Stimulated activated CD4-positive, alpha-beta T cell treated with anti-CD3 and anti-CD28 coated beads, Interleukin-1b, Interleukin-23, amount 100 ng/mL, for 24 hours (primary cell): ENCODE data around the gene AKAP7.

Experiments used
- DNase-seq, 4 experiments: peaks; one replicate each; pipeline ENCODE4 v3.0.0-alpha.2; 2020; ENCODE audit warnings: low read depth in 4 of 4, low spot score in 1 of 4

Gene AKAP7

DNA sequence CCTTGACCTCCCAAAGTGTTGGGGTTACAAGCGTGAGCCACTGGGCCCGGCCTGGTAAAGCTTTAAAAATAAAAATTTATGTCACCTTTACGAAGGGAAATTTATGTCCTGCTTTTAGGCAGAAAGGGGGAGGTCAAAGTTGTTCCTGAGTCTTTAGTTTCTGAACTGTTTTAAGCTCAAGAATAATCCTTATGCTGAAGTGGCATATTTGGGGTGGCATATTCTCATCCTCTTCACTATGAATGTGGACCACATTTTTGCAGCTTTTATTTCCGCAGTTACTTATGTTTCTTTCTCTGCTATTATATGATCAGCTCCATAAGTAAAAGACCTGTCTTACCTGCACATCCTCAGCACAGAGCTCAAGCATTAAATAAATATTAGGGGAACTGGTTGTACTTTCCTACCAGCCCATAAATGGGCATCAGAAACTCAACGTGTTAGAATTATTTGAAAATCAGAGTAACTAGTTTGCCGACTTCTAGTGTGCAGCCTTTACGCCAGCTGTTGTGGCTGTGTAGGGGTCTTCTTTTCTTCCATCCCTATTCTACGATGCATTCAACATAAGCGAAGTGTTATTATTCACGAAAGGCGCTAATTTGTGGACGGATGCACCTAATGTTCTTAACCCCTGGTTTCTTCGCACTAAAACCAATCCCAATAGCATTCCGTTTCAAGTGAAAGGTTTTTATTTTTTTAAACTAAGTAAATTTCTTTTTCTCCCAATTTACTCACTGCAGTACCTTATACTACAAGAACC is 867 bp upstream of the AKAP7 start:
- no peak for DNase-seq

DNA sequence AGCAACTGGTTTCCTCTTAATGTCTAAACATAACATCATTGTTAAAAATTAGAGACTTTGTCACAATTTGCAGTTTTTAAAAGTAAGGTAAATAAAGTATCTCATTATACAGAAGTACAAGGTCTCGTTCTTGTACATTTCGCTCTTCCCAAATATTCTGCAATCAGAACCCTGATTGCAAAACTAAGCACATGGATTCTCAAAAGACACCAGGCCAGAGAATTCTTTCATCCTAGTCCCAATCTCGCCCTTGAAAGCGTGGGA is 355 bp upstream of the AKAP7 start:
- DNase-seq = no peak

DNA sequence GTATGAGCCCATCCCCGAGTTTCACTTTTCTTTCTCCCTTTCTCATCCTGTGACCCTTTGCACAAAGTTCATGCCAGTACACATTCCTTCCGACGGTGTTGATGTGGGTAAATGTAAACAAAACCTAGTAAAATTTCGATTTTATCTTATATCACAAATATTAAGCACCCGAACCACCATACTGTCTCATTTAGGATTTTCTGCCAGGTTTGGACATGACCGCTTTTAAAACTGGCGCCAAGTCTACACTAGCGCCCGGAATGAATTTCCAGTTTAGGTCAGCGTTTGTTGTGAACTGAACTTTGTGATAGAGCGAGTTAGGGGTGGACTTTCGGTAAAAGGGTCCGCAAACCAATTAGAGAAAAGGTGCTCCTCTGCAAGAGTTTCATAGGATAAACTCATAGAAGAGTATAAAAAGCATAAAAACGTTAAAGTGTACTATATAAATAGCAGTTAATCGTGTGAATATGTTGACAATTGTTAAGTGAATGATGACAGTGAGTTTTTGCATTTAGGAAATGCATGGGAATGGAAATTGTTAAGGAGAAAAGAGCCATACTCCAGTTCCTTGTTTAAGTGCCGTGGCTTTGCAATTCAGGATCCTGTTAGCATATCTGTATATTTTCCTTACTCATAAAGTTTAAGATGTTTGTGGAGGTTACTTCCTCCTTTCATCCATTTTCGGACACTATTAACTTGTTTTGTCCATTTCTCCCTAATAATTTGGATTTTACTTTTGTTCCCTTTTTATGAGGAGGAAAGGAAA is 937 bp downstream of the AKAP7 start:
- DNase-seq = peak in 1 of 4 experiments; percentile 1

DNA sequence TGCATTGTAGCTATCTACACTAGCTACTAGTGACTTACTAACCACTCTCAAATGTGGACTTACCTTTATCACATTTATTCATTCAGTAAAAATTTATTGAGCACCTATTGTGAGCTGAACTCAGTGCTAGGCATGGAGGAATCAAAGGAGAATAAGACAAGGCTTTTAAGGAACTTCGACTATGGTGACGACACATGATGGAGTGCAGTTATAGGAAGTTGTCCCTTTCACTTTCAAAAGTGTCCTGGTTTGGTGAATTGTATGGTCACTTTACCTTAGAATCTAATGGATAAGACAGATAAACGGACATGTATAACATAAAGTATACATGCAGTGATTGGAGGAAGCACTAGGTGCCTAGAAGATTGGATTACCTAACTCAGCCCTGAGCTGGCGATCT is 4.3 kb downstream of the AKAP7 start:
- DNase-seq = no peak

DNA sequence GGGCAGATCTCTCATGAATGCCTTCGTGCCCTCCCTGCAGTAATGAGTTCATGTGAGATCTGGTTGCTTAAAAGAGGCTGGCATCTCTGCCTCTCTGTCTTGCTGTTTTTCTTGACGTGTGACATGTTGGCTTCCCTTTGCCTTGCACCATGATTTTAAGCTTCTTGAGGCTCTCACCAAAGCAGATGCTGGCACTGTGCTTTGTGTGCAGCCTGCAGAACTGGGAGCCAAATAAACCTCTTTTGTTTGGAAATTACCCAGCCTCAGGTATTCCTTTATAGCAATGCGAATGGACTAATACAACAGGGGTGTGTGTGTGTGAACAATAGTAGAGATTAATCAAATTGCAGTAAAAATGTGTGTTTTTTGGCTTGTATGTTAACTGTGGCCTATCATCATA is 8.1 kb downstream of the AKAP7 start:
- DNase-seq = no peak

DNA sequence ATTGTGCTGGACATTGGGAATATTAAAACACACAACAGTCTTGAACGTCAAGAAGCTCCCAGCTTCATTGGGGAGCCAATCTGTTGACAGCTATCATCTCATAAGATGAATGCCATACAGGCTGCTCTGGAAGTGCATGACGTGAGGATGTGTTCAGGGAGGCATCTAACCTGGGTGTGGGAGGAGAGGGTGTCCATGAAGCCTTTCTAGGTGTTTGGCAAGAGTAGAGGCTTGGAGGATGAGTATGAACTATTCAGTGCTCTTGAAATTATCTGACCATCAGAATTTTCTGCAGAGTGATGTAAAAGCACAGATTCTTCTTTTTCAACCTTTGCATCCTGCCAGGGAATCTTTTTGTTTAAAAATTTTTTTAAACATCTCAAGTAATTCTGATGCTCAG is 11.6 kb downstream of the AKAP7 start:
- no peak for DNase-seq

DNA sequence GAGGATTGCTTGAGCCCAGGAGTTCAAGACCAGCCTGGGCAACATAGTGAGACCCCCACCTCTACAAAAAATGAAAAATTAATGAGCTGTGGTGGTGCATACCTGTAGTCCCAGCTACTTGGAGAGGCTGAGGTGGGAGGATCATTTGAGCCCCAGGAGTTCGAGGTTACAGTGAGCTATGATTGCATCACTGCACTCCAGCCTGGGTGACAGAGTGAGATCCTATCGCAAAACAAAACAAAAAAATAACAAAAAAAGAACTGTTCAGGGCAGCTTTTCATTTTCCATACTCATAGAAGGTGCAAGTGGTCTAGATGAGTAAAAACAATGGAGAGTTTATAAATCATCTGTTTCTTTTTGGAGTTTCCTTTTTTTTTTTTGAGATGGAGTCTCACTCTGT is 21.1 kb downstream of the AKAP7 start:
- DNase-seq = no peak

DNA sequence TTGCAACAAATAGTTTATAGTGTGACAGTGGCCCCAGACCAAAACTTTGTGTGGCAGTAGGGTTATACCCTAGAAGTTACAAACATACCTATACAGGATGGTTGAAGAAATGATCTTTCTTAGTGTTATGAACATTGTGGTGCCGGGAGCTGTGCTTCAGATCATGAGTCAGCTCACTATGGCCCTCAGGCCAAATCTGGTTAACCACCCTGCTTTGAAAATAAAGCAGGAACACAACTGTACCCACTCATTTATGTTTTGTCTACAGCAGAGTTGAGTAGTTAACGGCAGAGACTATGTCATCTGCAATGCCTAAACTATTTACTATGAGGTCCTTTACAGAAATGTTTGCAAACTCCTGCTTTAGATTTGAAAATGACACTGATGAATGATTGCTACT is 24.3 kb downstream of the AKAP7 start:
- no peak for DNase-seq

DNA sequence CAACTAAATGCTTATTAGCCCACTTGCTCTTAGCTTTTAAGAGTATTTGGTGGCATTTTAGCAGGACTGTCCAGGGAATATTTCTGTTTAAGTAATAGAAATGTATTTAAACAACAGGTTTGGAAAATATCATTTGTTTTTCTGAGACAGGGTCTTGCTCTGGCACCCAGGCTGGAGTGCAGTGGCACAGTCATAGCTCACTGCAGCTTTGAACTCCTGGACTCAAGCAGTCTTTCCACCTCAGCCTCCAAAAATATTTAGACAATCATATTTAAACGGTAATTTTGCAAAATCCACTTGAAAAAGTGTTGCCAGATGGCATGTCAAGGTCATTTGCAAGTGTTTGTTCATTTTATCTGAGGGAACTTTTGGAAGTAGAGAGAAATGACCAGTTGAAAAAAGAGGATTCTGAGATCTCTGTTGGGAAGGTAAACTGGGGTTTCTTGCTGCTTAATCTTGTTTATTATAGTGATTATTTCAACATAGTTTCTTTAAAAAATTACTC is 25.0 kb downstream of the AKAP7 start:
- no peak for DNase-seq

DNA sequence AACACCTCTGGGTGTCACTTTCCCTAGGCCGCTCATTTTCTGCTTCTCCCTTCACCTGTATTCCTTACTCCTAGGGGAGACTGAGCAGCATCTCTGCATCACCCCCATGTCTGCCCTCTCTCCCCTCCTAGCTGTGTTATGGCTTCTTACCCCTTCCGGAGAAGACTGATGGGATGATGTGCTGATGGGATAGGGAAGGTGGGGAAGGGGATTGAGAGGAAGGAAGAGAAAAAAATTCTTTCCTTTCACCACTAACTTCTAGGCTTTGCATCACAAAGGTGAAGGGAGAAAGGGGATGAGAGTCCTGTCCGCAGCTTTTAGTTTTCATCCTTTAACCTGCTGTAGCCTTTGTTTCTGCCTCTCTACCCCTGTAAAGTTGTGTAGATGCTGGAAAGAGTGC is 26.7 kb downstream of the AKAP7 start:
- no peak for DNase-seq

DNA sequence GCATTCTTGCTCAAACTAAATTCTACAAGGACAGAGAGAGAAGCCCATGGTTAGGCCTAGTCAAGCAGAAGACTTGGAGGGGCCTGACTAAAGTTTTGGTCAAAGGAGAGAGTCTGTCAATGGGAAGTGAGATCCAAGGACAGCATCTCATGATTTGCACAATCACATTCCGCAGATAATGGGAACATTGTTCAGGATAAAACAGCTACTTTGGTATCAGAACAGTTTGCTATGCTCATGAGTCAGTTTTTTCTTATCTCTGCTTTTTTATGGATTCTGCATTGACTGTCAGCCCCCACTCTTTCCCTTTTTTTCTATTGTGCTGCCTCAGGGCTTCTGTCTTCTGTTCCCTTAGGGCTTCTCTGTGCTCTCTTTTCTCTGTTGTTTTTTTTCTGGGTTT is 28.6 kb downstream of the AKAP7 start:
- DNase-seq = no peak

DNA sequence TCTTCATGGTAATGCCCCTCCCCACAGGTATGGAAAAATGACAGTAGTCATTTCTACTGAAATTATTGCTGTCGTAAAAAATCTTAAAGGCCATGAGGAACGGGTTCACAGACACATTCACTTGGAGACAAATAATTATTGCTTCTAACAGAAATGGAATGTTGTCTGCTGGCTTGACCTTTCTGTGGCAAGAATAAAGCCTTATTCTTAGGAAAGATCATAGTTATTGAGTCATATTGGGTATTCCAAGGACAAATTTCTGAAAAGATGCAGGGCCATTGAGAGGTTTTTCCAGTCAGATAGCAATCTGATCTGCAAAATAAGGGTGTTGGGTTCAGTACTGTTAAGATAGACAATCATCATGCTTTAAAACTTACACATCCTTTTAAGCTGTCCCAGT is 29.2 kb downstream of the AKAP7 start:
- DNase-seq = no peak

DNA sequence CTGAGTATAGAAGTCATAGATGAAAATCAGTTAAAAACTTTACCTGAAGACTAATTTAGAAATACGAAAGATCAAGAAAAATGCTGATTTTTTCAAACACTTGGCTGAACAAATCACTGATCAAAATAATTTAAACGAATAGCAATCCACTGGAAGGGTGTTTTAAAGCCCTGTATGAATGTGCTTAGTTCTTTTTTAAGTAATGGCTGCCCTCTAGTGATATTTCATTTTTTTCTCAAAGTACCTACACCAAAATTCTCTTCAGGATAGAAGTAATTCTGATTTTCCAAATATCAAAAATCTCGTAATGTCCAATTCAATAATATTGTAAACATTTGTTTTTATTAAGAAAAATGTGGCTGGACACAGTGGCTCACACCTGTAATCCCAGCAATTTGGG is 32.5 kb downstream of the AKAP7 start:
- no peak for DNase-seq

DNA sequence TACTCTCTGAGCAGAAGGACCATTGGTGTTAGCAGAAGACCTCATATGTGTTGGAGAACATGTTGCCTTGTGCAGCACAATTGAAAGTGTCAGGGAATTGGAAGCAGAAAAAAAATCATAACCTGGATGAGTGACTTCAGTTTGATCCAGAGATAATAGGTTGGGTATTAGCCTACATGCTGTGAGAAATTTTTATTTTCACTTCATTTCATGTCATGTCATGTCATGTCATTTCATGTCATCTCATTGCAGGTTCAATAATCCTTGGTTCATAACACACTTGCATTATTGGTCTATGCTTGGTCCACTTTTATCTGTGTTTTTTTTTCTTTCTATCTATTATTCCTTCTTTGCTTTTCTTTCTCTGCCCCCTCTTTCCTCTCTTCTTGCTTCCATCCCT is 34.3 kb downstream of the AKAP7 start:
- DNase-seq = no peak

DNA sequence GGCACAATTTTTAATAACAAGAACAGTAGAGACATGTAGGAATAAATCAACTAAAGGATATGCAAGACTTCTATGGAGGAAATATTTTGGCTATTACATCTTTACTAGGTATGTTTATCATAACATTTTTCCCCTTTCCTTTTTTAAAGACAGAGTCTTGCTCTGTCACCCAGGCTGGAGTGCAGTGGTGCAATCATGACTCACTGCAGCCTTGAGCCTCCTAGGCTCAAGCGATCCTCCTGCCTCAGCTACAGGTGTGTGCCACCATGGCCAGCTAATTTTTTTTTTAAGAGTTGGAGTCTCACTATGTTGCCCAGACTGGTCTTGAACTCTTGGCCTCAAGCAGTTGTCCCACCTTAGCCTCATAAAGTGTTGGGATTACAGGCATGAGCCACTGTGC is 37.0 kb downstream of the AKAP7 start:
- no peak for DNase-seq

DNA sequence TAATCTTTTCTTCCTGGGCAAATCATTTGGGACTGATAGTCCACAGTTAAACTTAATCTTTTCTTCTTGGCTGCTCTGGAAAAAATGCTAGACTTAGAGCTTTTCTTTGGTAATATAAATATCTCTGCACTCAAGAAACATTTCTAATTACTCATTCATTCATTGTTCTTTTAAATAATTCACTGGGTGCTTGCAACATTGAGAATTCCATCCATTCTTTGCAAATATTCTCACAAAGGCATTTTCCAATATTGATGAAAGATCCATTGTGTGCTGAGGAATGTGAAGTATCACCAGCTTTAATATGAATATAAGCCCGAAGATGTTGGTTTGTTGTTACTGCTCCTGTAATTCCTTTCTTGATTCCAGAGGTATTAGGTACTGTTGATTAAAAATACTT is 38.4 kb downstream of the AKAP7 start:
- no peak for DNase-seq

DNA sequence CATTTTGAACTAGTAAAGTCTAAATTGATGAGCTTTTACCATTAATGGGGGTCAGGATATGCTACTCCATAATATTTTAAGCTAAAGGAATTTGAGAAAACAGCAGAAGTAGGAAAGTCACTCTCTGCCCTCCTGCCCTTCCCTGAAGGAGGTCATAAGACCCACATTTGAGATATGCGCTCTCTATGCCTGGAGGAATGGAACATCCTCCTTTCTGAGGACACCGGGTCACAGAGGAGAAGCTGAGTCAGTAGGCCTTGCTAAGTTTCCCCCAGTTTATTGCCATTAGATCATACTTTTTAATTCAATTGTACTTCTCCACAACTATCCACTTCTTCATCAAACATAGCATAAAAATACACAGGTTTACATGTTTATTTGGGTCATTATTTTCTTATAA is 40.3 kb downstream of the AKAP7 start:
- no peak for DNase-seq

DNA sequence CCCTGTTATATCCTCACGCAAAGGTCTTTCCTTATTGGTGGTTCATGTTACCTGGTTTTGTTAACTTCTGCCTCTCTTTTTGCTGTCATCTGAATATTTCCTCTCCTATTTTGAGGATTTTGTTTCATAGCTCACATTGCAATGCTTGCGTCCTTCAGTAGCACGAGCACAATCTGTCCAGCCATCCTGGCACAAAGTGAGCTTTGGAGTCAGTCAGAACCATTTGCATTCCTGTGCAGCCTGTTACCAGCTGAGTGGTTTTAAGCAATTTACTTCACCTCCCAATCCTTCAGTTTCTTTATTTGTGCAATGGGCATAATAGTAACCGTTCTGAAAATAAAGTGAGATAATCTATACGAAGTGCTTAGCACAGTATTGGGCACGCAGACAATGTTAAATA is 42.7 kb downstream of the AKAP7 start:
- no peak for DNase-seq

DNA sequence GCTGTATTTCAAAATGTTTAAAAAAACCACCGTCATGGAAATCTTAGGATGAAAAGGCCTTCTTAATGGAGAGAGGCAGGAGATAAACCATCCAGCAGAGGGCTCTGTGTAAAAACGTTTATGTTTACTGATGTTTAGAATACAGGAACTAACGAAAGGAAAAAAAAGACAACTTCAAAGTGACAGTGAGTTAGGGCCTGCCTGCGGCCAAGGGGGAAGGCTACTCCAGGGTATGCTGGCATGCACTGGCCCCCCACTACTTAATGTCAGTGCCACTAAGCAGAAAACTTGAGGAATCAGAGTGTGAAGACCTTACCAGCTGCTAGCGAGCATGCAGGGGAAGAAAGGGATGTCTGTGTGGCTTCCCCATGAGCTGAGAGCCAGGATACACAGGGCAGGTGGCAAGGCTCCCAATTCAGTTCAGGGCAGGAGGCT is 47.7 kb downstream of the AKAP7 start:
- no peak for DNase-seq

DNA sequence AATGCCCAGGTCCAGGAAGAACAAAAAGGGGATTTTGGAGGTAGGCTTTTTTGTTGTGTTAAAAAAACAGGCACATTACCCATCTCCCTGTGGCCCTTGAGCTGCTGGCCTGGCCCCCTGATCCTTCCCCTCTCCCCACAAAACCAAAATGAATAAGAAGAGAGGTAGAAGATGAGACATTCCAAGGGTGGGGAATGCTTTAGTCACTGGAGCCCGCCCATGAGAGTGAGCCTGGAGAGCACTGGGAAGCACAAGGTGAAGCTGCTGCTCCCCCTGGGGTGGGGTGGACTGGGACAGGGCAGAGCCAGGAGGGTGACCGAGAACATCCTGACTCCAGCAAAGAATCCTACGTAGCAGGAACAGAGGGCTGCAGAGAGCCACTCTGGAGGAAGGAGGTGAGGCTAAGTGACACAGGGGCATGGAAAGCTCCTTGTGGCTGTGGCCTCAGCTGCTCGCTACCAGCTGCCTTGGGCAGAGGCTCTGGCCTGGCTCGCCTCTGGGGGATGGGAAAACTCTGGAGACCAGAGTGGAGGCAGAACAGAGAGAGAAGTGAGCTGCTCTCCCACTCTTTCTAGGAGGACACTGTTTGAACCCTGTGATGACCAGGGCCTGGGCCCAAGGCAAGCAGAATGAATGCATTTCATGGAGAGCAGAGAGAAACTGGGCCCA is 48.3 kb downstream of the AKAP7 start:
- no peak for DNase-seq

DNA sequence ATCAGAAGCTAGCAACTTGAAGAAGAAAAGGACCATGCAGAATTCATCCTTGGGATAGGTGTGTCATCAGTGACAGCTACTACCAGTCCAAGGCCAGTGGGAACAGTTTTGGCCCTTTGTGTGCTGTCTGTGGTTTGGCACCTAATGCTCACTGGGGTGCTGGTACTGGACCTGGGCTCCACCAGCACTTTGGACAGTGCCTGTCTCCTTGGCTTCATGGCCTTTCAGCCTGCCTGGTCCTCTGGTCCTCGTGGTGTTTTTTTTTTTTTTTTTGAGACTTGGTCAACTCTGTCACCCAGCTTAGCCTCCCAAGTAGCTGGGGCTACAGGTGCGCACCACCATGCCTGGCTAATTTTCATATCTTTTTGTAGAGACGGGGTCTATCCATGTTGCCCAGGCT is 56.3 kb downstream of the AKAP7 start:
- DNase-seq = no peak

DNA sequence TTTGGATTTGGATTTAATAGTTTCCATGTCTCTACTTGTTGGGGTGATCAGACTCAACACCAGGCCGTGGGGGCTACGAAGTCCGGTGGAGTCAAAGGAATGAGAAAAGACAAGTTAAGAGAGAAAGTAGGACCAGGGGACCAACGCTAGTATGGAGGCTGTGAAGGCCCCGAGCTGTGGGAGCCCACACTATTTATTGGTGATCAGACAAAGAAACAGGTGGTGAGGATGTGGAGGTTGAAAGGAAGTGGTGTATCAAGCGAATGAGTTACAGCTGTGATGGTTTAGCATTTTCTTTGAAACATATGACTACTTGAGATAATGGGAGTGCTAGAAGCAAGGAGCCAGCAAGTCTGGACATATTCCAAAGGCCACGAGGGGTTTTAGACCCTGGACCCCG is 62.4 kb downstream of the AKAP7 start:
- DNase-seq = no peak
